Breast epithelium (tissue), 3 donors: ENCODE data around the gene PRR5L.

ENCODE experiments used
- POLR2A ChIP-seq: fragments of 450-650 bp; IDR thresholded peaks from one replicate; pipeline ENCODE4 v1.6.1; 2016; ENCODE audit warnings: antibody characterized with exemption, mild to moderate bottlenecking, moderate library complexity
- POLR2AphosphoS5 ChIP-seq, 3 donors: sonication (generic); formaldehyde crosslinking; IDR thresholded peaks; one replicate each; pipeline ENCODE4 v1.6.1; 2017; ENCODE audit warnings: antibody characterized with exemption in 3 of 3
- TF ChIP-seq, protein P1 (sequence below), 3 donors: fragments of 450-650 bp; IDR thresholded peaks; one replicate each; pipeline ENCODE4 v1.5.1; 2016 to 2017; ENCODE audit warnings: antibody characterized with exemption in 3 of 3, mild to moderate bottlenecking in 3 of 3, moderate library complexity in 3 of 3

DNA sequence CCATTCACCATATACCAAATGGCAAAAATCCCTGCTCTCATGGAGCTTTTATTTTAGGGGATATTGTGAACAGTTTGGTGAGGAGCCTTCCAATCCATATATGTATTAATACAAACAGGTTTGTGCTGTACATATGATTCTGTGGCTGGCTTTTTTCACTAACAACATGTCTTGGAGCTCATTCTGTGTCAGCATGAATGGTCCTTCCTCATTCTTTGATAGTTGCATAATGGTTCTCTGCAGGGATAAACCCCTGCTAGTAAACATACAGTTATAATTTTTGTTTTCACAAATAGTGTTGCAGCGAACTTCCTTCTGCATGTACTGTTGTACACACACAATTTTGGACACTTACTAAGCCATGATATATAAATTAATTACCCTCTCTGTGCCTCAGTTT is 8.3 kb downstream of the PRR5L start:
- TF ChIP-seq, protein P1, sequence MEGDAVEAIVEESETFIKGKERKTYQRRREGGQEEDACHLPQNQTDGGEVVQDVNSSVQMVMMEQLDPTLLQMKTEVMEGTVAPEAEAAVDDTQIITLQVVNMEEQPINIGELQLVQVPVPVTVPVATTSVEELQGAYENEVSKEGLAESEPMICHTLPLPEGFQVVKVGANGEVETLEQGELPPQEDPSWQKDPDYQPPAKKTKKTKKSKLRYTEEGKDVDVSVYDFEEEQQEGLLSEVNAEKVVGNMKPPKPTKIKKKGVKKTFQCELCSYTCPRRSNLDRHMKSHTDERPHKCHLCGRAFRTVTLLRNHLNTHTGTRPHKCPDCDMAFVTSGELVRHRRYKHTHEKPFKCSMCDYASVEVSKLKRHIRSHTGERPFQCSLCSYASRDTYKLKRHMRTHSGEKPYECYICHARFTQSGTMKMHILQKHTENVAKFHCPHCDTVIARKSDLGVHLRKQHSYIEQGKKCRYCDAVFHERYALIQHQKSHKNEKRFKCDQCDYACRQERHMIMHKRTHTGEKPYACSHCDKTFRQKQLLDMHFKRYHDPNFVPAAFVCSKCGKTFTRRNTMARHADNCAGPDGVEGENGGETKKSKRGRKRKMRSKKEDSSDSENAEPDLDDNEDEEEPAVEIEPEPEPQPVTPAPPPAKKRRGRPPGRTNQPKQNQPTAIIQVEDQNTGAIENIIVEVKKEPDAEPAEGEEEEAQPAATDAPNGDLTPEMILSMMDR (IDR thresholded peaks at IDR 0.05), result no peak
- TF ChIP-seq POLR2A, result no peak
- TF ChIP-seq POLR2AphosphoS5 (IDR thresholded peaks at IDR 0.05), result no peak
